ENCODE data around the gene CR1L. TPM values are rescaled to one million over a fixed set of nuclear protein-coding genes. Genes with fewer than 3 reads are reported as not detected.
"Not testable (repeated sequence)": the region's sequence is repeated elsewhere in the genome, so short reads cannot be mapped to it uniquely, and the experiment has no call there.

Gene CR1L
- total RNA-seq, 4 donors from 2014 or later: 0.22 TPM; not detected in 3

GRCh38 chr1:207766569-207766968 is 121.6 kb downstream of the CR1L start:
- no peaks in the 10 kb centered on the region for H3K4me1 ChIP-seq
- 62 to 92% methylated on average over 1 of the region's 1 CpG for WGBS, 2 donors
- H3K9me3 ChIP-seq: no peaks in the 10 kb centered on the region
- H3K27ac ChIP-seq: no peak overlapping the region
- peaks cover 10 to 13% of the 10 kb centered on the region in 2 donors for H3K36me3 ChIP-seq
- H3K27me3 ChIP-seq: no peaks in the 10 kb centered on the region
- no peak for DNase-seq
- H3K4me3 ChIP-seq (replicated peaks in 1 of 3): no peak overlapping the region
- TF ChIP-seq POLR2A (IDR thresholded peaks at IDR 0.05): no peak
- TF ChIP-seq, protein P1, sequence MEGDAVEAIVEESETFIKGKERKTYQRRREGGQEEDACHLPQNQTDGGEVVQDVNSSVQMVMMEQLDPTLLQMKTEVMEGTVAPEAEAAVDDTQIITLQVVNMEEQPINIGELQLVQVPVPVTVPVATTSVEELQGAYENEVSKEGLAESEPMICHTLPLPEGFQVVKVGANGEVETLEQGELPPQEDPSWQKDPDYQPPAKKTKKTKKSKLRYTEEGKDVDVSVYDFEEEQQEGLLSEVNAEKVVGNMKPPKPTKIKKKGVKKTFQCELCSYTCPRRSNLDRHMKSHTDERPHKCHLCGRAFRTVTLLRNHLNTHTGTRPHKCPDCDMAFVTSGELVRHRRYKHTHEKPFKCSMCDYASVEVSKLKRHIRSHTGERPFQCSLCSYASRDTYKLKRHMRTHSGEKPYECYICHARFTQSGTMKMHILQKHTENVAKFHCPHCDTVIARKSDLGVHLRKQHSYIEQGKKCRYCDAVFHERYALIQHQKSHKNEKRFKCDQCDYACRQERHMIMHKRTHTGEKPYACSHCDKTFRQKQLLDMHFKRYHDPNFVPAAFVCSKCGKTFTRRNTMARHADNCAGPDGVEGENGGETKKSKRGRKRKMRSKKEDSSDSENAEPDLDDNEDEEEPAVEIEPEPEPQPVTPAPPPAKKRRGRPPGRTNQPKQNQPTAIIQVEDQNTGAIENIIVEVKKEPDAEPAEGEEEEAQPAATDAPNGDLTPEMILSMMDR (IDR thresholded peaks at IDR 0.05): no peak
- intact Hi-C loops (cut with DNase I): no loop called here

DNA sequence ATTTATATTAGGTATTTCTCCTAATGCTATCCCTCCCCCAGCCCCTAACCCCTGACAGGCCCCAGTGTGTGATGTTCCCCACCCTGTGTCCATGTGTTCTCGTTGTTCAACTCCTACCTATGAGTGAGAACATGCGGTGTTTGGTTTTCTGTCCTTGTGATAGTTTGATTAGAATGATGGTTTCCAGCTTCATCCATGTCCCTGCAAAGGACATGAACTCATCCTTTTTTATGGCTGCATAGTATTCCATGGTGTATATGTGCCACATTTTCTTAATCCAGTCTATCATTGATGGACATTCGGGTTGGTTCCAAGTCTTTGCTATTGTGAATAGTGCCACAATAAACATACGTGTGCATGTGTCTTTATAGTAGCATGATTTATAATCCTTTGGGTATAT is 125.6 kb downstream of the CR1L start:
- 98 to 100% methylated on average over 4 of the region's 4 CpGs for WGBS, 2 donors
- DNase-seq; intact Hi-C loops (cut with DNase I): not testable (repeated sequence)

More for the DNA sequence above, 125.6 kb downstream of the CR1L start:
- not testable (repeated sequence) for H3K4me3 ChIP-seq (replicated peaks in 1 of 3); H3K9me3 ChIP-seq; H3K36me3 ChIP-seq; H3K27ac ChIP-seq; H3K4me1 ChIP-seq; H3K27me3 ChIP-seq

Small RNA genes lying within 50 kb of the gene (small RNA-seq; reads per million reads assigned to genes)
- gene RNA5SP534: not detected

Other genes starting within 250 kb of the CR1L start
- under 1 TPM in 2 of 4 donors, not detected in 2; 0.11 to 0.15 TPM for gene CR2, start 190.8 kb upstream of the CR1L start, total RNA-seq
- gene CR1, start 149.0 kb upstream of the CR1L start, total RNA-seq: 1 to 10 TPM in 2 of 4 donors, under 1 TPM in 2; 0.49 to 5.8 (median 1.2) TPM
- 100 to 1,000 TPM; 135 to 275 (median 180) TPM for gene CD46, start 106.9 kb downstream of the CR1L start, total RNA-seq